ENCODE measurements around the gene VEZF1. TPM values are rescaled to one million over a fixed set of nuclear protein-coding genes. Genes with fewer than 3 reads are reported as not detected.
A peak's percentile ranks its signal among the peaks of the same experiment; 100 is the strongest.

VEZF1 gene
- total RNA-seq, 1 donor from 2014 or later = 50.9 TPM

- H3K79me2 ChIP-seq (ENCODE audit: insufficient read depth, low read length) = peaks cover 77% of the 10 kb centered on the region
- TF ChIP-seq CTCF (IDR thresholded peaks at IDR 0.05; ENCODE audit: insufficient read depth, low read depth, low read length) (no peak), EZH2 (IDR thresholded peaks at IDR 0.05; ENCODE audit: insufficient read depth, low read length) (no peak)
- H3K4me2 ChIP-seq (ENCODE audit: low read length) = peak overlapping the region; percentile 52
- peak; percentile 43 for DNase-seq (ENCODE audit: low read depth)
- Mint-ChIP-seq H3K27ac (ENCODE audit: unreplicated experiment) (peak overlapping the region; percentile 62), H3K27me3 (ENCODE audit: low read depth, unreplicated experiment) (no peaks in the 10 kb centered on the region), H3K9me3 (ENCODE audit: unreplicated experiment) (no peaks in the 10 kb centered on the region), H3K4me3 (ENCODE audit: unreplicated experiment) (no peak overlapping the region), H3K36me3 (ENCODE audit: low read depth, unreplicated experiment) (peaks cover 3% of the 10 kb centered on the region), H3K4me1 (ENCODE audit: low read depth, unreplicated experiment) (peaks cover 57% of the 10 kb centered on the region)
- H3K36me3 ChIP-seq (ENCODE audit: insufficient read depth, low read length) = no peaks in the 10 kb centered on the region
- H3K27ac ChIP-seq (ENCODE audit: low read depth, low read length) = peak overlapping the region; percentile 40
- no peaks in the 10 kb centered on the region for H3K27me3 ChIP-seq (ENCODE audit: insufficient read depth, low read length)
- peaks cover 44% of the 10 kb centered on the region for H3K4me1 ChIP-seq (ENCODE audit: insufficient read depth, low read length)
- FAIRE-seq = peak; percentile 9
- no peaks in the 10 kb centered on the region for H3K9me3 ChIP-seq (ENCODE audit: insufficient read depth, low read depth, low read length)
- H3K4me3 ChIP-seq (ENCODE audit: insufficient read depth, low read depth, low read length) = no peak overlapping the region
- H4K20me1 ChIP-seq (ENCODE audit: insufficient read depth, low read length) = peaks cover 44% of the 10 kb centered on the region
- no peak overlapping the region for H3K9ac ChIP-seq (ENCODE audit: low read length)
- no peak overlapping the region for H2AFZ ChIP-seq (ENCODE audit: low read depth, low read length)
These were observed 44.9 kb downstream of the VEZF1 start for GRCh38 chr17:57943140-57943539.

- Histone ChIP-seq H3K4me1 (ENCODE audit: insufficient read depth, low read length) (peaks cover 30% of the 10 kb centered on the region), H3K27me3 (ENCODE audit: insufficient read depth, low read length) (no peaks in the 10 kb centered on the region), H3K9ac (ENCODE audit: low read length) (no peak overlapping the region), H3K36me3 (ENCODE audit: insufficient read depth, low read length) (no peaks in the 10 kb centered on the region), H3K9me3 (ENCODE audit: insufficient read depth, low read depth, low read length) (no peaks in the 10 kb centered on the region), H3K79me2 (ENCODE audit: insufficient read depth, low read length) (peaks cover 81% of the 10 kb centered on the region), H4K20me1 (ENCODE audit: insufficient read depth, low read length) (peaks cover 58% of the 10 kb centered on the region), H3K4me3 (ENCODE audit: insufficient read depth, low read depth, low read length) (no peak overlapping the region), H2AFZ (ENCODE audit: low read depth, low read length) (no peak overlapping the region), H3K27ac (ENCODE audit: low read depth, low read length) (no peak overlapping the region), H3K4me2 (ENCODE audit: low read length) (no peak overlapping the region)
- FAIRE-seq (no peak), DNase-seq (ENCODE audit: low read depth) (no peak)
- peaks cover 47% of the 10 kb centered on the region for H3K4me1 Mint-ChIP-seq (ENCODE audit: low read depth, unreplicated experiment)
- no peak for TF ChIP-seq EZH2 (IDR thresholded peaks at IDR 0.05; ENCODE audit: insufficient read depth, low read length)
- TF ChIP-seq CTCF (IDR thresholded peaks at IDR 0.05; ENCODE audit: insufficient read depth, low read depth, low read length) = no peak
- no peaks in the 10 kb centered on the region for H3K27me3 Mint-ChIP-seq (ENCODE audit: low read depth, unreplicated experiment)
- H3K36me3 Mint-ChIP-seq (ENCODE audit: low read depth, unreplicated experiment) = peaks cover 3% of the 10 kb centered on the region
- H3K27ac Mint-ChIP-seq (ENCODE audit: unreplicated experiment) = no peak overlapping the region
- H3K9me3 Mint-ChIP-seq (ENCODE audit: unreplicated experiment) = no peaks in the 10 kb centered on the region
- H3K4me3 Mint-ChIP-seq (ENCODE audit: unreplicated experiment) = no peak overlapping the region
These were observed 46.4 kb downstream of the VEZF1 start for GRCh38 chr17:57941384-57942370.
